GM21360 (cell line): ENCODE results near the gene TGFBR2.
"Not testable (repeated sequence)": the region's sequence is repeated elsewhere in the genome, so short reads cannot be mapped to it uniquely, and the experiment has no call there.

Experiments
- ATAC-seq: cut with Tn5 transposase; IDR thresholded peaks from one replicate; pipeline ENCODE4 v1.9.1; 2021; ENCODE audit warnings: mild to moderate bottlenecking, moderate library complexity; ENCODE audit not compliant: unreplicated experiment

TGFBR2 gene

DNA sequence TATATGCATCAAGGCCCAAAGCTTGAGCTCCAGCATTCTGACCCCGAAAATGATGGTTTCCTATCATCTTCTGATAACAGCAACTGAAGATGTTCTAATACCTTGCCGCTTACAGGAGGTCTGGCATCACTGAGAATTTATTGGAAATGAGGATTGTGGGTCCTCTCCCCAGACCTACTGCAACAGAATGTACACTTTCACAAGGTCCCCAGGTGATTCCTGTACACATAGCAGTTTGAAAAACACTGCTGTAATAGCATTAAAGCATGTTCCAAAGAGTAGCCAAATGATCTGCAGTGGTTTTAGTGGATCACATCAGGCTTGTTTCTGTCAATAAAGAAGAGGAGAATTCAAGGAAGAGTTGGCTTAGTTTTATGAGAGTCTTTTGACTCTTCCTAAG, 11.3 kb downstream of the TGFBR2 start:
- ATAC-seq = no peak

DNA sequence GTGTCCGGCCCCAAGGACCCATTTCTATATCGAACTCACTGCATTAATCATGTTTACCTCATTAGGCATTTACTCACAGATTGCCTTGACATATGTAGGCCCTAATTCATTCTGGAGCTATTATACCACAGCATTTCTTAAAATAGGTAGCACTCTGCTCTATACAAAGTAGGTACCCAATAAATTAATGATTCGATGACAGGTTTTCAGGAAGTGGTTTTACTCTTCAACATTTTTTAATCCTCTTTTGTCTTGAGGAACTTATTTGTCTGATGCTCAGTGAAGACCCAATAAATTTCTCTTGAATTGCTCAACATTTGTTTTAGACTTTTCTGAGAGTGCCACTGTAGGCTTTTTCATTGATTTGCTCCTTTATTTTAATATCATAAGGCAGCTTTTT, 12.1 kb downstream of the TGFBR2 start:
- ATAC-seq = no peak

DNA sequence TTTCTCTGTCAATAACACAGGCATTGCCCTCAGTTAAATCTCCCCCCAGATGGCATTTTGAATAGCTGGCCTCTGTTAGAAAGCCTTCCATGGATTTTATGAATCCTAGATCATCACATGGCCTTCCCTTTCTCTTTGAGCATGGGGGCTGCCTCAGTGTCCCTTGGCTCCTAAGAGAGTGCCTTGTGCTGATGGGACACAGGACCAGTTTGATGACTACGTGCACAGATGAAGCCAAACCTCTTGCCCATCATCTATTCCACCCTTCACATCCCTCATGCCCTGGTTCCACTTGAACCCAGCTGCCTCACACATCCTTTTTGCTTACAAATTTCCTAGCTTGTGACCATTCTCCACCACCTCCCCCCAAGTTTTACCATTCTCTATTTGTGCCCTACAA, 12.9 kb downstream of the TGFBR2 start:
- no peak for ATAC-seq

DNA sequence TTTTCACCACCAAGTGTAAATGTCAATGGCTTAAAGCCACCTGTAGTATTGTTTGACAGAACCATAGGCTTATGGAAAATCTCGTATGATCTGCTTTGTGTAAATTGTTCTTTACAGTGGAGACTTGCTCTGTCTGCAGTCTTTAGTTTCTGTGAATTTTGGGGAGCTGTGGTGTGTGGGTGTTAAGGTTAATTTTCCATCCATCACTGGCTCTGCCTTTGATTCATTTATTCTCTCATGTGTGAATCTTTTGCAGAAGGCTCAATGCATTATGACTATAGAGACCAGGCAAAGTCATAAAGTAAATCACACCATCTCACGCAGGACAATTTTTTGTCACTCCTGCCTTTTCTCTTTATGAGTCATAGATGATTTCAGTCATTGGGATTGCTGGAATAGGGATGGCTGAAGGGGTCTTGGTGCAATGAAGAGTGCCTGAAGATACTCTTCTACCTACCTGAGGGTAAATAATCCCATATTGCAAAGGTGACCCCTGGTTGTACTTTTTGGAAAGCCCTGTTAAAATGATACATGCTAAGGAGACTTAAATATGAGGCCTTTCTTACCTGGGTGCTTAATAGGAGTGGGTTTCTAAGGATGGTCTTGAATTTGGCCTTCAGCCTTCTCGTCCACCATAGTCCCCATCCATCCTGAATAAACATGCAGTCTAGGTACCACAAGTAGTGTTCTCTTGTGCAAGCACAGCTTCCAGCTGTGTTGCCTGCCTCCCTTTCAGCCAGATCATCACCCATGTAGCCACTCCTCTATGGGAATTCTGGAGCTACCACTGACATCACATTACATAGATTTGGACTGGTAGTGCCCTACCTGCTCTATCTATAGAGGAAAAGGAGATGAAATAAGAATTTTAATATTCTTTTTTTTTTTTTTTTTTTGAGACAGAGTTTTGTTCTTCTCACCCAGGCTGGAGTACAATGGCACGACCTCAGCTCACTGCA, 14.3 kb downstream of the TGFBR2 start:
- ATAC-seq = no peak

DNA sequence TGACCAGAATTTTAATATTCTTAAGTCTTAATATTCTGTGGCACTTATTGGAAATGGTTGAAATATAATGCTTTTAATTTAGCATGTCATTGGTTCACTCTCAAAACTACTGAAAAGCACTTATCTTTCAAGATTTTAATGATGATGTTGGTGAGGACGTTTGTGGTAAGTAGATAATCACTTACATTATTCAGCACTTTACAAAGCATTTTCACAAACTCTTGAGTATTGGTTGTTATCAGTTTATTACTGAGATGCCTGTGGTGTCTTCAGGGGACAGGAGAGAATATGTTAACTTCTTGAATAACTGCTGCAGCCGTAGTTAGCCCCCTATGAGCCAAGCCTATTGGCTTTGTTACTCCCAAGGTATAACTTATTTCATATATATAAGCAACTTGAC, 15.2 kb downstream of the TGFBR2 start:
- no peak for ATAC-seq

DNA sequence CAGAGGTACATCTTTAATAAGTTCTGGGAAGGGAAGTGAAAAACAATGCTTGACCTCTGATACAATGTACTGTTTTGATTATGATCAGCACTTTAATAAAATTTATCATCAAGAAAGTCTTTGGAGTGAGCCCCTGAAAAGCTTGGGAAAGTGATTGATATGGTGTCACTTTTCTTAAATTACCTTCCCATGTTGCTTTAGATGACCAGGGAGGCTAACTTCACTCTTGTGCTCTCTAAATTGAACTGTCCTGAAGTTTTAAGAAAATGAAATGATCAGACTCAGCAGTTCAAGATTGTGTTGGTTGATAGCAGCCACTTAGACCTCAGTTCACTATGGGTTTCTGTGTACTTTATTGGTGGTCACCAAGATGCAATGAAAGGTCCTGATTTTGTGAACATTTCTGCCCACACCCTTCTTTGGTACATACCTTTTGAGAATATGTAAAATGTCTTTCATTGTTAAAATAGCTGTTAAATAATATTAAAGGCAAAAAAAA, 15.7 kb downstream of the TGFBR2 start:
- ATAC-seq = no peak

DNA sequence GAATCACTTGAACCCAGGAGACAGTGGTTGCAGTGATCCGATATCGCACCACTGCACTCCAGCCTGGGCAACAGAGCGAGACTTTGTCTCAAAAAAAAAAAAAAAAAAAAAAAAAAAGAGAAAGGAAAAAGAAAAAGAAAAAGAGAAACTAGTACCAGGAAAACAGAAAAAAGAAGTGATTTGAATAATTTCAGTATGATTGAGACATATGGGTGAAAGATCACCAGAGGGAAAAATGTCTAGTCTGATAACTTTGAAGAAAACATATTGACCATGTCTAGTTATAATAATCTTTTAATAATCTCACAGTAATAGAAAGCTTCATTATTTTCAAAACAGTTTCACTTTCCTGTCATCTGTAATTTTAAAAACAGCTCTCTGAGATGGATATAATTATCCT, 16.4 kb downstream of the TGFBR2 start:
- ATAC-seq = no peak

DNA sequence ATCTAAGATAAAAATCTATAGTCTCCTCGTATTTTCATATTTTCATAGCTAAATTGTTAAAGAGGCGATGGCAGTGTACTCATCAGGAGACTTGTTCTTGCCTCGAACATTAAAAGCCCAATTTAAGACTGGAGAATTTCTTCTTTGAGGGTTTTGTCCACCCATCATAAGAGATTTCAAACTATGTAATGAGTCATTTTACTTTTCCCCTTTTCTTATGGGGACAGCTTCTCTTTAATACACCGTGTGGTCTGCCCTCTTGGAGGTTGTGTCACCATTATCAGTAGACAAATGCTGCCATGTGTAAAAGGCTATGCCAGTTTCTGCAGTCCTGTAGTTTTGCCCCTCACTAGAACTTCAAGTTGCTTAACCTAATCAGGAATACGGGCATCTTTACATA, 16.9 kb downstream of the TGFBR2 start:
- ATAC-seq = no peak

DNA sequence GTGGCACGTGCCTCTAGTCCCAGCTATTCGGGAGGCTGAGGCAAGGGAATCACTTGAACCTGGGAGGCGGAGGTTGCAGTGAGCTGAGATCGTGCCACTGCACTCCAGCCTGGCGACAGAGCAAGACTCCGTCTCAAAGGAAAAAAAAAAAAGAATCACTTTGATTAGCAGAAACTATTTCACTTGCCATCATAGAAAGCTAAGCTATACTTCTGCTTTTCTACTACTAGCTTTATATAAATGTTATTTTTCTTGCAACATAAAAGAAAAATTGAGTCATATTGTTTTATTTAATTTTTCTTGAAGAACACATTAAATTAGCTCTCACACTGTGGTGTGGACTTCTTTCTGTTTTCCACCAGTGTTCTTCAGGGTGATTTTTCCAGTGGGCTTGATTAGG, 18.1 kb downstream of the TGFBR2 start:
- ATAC-seq = not testable (repeated sequence)

DNA sequence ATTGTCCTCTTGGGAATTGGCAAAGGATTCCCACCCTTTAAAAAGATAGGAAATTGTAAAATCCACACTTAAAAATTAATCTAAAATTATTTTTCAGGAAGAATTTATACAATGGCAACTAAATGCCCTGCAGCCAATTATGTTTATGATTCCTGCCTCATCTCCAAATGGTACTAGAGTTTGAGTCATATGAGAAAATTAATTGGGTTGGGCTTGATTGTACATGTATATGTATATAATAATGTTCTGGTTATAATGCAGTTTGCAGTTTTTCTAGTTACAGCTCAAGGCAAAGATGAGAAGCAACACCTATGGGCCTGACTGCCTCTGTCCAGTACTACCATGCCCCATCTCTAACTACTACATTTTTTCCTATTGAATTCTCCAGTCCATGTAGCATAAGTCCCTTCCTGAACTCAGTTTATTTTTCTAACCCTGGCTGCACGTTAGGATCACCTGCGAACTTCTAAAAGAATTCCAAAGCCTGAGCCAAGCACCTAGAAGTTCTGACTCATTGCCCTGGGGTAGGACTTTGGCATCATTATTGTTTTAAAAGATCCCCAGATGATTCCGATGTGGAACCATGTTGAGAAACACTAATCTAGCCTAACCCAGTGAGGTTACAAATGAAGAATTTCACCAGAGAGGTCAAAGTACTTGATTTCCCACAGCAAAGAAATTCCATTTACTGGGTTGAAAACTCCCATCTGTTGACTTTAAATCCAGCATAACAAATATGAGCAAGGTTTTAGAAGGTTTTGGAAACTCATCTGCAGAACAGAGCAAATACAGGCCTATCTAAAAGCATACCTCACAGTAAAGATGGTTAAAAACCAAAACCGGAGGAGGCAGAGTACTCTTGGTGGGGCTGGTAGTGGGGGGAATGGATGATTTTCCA, 19.4 kb downstream of the TGFBR2 start:
- no peak for ATAC-seq

DNA sequence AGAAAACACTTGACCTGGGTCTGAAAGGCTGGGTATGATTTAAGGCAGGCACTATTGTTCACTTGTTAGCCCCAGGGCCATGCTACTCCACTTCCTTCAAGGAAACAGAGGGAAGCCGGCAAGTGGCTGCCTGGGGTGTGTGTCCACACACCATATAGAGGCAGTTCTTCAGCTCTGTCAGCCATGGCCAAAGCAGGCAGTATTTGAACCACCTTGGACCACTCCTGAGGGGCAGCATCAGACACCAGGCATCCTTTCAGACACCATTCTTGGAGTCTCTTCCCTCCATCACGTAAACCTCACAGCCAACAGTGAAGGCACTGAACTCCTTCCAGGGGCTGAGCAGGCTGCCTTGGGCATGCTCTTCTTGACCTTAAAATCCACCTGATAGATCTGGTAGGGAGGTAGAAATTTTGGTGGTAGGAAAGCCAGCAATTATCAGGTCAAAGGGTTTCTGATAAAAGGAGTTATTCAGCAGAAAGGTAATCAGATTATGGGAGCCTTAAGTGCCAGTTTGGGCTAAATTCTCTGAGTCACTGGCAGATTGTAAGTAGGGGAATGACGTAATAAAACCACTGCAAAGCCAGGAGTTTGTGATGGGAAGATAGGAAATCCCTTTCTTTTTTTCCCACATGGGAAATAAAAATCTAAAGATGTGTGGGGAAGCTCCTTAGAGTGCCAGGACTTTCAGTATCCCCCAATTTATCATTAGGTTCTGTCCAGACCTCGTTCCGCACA, 20.2 kb downstream of the TGFBR2 start:
- no peak for ATAC-seq

DNA sequence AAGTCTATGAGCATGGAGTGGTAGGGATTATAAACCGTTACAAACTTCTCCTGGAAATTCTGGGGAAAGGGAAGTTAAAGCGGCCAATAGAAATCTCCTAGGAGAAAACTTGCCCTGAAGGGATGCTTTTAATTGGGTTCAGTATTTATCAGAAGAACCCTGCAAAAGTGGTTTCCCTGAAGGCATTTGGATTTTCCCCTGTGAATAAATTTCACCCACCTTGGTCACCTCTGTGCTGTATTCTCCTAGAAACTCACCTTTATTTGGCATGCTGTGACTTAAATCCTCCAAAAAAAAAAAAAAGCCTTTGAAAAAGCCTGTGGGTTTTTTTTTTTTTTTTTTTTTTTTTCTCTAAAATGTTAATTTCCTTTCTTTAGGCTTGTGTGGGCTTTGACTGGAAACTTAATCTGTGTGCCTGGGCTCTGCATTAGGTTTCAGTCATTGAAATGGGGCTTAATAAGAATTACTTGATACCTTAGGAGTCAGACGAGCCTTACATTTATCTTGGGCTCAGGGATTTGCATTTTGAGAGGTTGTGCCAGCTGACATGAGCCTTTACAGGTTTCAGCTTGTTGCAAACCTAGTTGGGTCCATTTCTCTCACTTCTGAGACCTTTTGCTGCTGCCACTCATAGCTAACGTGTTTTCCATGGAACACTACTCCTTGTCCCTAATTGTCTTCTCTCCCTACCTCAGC, 22.0 kb downstream of the TGFBR2 start:
- no peak for ATAC-seq

DNA sequence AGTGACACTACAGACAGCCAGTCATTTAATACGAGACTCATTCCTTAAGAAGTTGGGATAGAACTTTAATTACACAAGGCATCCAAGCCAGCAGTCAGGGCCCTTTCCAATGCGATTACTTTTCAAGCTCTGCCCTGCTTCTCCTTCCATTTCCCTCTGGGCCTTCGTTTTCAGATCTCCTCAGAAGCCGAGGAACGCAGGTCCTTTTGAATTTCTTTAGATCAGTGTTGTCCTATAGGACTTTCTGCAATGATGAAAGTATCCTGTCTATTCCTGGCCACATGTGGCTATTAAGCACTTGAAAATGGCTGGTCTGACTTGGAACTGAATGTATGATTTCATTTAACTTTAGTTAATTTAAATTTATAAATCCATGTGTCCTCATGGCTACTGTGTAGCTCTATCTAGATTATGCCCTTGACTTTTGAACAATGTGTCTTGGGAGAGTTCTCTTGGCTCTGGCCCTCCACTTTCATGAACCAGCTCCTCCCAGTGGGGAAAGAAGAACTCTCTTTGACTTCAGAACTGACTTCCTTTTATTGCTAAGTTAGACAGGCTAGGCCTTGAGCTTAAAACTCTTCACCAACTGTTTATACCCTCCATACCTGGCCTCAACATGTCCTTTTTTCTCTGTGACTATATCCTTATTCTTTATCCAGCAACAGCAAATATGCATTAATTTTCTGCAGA, 22.6 kb downstream of the TGFBR2 start:
- no peak for ATAC-seq

DNA sequence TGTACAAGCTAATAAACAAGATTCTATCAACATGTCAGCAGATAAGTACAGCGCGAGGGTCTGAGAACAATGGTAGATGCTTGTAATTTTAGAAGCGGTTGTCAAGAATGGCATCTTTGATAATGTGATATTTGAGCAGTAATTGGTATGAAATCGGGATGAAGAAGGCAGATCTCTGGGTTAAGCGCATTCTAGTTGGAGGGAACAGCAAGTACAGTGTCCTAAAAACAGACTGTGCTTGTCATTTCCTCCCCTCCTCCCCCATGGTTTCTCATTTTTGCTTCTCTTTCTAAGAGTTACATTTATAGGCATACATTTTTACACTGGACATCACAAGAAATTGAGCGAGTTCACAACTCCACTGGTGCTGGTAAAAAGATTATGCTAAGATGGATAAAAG, 23.3 kb downstream of the TGFBR2 start:
- no peak for ATAC-seq

DNA sequence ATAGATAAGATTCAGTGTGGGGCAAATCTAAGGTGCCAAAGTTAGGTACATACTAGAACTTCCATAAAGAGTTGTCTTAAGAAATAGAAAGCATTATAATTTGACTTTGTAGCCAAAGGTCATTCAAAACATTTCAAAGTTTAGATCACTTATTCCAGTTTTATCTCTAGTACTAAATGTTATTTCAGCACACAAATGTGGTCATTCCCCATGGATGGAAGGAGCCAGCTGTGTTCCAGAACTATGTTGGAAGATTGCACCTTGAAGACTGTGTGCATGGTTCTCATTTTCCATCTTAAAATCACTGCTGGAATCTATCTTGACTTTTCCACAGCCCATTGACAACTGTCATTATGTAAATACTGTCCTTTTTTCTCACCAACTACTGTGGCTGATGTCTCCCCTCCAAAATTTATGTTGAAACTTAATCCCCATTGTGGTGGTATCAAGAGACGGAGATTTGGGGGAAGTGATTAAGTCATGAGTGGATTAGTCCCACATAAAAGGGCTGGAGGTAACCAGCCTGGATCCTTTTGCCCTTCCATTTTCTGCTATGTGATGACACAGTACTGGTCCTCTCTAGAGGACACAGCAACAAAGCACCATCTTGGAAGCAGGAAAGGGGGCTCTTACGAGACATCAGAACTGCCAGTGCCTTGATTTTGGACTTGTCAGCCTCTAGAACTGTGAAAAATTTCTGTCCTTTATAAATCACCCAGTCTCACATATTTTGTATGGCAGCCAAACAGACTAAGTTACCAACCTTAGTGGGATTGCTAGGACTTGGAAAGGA, 24.0 kb downstream of the TGFBR2 start:
- no peak for ATAC-seq

DNA sequence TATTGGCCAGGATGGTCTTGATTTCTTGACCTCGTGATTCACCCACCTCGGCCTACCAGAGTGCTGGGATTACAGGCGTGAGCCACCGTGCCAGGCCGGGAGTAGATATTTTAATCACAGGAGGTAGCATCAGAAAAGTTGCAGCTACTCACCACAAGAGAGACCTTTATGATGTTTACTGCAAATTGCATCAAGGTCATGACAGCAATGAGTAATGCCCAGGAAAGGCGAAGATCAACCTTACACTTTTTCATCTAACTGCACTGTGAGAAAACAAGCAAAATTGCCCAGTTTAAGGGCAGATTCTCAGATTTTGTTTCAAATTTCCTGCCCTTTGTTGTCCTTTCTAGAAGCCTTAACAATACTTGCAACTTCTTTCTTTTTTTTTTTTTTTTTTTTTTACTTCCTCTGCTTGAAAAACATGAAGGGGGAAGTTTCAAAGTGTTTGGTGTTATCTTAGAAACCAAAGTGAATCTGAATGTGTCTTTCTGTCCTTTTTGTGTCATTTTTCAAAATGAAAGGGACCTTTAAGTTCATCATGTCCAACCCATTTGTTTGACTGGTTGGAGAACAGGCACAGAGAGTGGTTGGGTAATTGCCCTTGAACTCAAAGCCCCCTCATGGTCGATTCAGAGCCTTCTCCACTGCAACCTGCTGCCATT, 25.0 kb downstream of the TGFBR2 start:
- ATAC-seq = no peak

DNA sequence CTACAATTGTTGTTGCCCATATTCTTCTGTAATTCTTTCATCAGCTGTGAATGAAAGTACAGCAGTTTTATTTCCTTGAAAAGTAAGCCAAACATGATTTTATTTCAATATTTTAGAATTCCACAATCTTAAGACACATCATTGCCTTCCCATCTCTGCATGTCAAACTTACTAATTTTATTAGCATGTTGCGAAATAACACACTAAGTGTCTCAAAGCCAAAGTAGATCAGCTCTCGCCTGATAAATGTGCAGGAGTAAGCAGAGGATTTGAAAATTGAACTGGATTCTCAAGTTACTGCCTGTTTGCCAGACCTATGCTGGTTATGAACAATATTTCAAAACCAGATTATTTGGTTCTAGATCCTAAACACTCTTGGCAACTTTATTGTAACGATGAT, 25.7 kb downstream of the TGFBR2 start:
- no peak for ATAC-seq

DNA sequence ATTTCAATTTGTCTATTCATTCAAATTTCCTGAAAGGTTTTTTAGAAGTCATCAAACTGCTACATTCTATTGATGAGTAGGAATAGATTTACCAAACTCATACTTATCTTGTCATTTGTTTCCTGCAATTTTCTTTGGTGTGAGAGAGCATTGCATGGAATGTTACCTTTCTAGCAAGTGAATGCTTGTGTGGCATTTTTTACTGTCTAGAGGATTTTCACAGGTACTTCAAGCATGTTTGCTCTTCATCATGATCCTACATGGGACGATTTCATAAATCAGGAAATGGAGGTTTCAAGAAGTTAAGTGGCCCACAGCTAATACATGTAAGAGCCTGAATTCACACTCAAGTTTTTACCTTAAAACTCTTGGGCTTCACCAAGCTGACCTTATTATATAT, 26.1 kb downstream of the TGFBR2 start:
- ATAC-seq = no peak
